Measurements from ENCODE around the gene AMIGO2. TPM values are rescaled to one million over a fixed set of nuclear protein-coding genes. Genes with fewer than 3 reads are reported as not detected.

Gene AMIGO2
- total RNA-seq, 2 donors from 2014 or later: 5.0 to 5.6 TPM

- DNase-seq (ENCODE audit: low spot score) (no peak), ATAC-seq (no peak)
- no peak overlapping the region for H3K4me3 Mint-ChIP-seq
- H3K36me3 Mint-ChIP-seq: no peaks in the 10 kb centered on the region
- no peaks in the 10 kb centered on the region for H3K9me3 Mint-ChIP-seq
- H3K27ac Mint-ChIP-seq: no peak overlapping the region
- H3K27me3 Mint-ChIP-seq: peaks cover 14 to 17% of the 10 kb centered on the region in 2 donors
- H3K4me1 Mint-ChIP-seq (ENCODE audit: low read depth in 2 of 2): peaks cover 0 to 7% of the 10 kb centered on the region in 2 donors
Observed at GRCh38 chr12:47029903-47030302, 49.9 kb downstream of the AMIGO2 start.

- Mint-ChIP-seq H3K27me3 (peaks cover 14 to 18% of the 10 kb centered on the region in 2 donors), H3K36me3 (no peaks in the 10 kb centered on the region), H3K4me1 (ENCODE audit: low read depth in 2 of 2) (peaks cover 0 to 7% of the 10 kb centered on the region in 2 donors), H3K27ac (no peak overlapping the region), H3K9me3 (no peaks in the 10 kb centered on the region), H3K4me3 (no peak overlapping the region)
- ATAC-seq (no peak), DNase-seq (ENCODE audit: low spot score) (no peak)
Observed at GRCh38 chr12:47028981-47029708, 50.6 kb downstream of the AMIGO2 start.

DNA sequence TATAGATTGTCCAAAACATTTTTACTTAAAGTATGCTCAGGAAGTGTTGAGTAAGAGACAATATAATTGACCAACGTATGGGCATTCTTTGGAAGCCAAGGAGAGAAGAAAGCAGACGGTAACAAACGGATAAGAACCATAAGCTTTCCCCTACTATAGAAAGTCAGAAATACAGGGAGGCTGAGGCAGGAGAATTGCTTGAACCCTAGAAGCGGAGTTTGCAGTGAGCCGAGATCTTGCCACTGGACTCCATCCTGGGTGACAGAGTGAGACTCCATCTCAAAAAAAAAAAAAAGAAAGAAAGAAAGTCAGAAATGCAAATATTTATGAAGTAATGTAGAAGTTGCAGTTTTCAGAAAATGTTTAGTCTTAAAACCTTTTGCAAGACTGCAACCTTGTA is 51.6 kb downstream of the AMIGO2 start:
- Mint-ChIP-seq H3K4me1 (ENCODE audit: low read depth in 2 of 2) (peaks cover 0 to 5% of the 10 kb centered on the region in 2 donors), H3K27me3 (peaks cover 14 to 16% of the 10 kb centered on the region in 2 donors), H3K36me3 (no peaks in the 10 kb centered on the region), H3K9me3 (no peaks in the 10 kb centered on the region), H3K4me3 (no peak overlapping the region), H3K27ac (no peak overlapping the region)
- DNase-seq (ENCODE audit: low spot score) (no peak), ATAC-seq (no peak)

Other genes starting within 250 kb of the AMIGO2 start
- 10 to 100 TPM; 39.5 to 41.2 TPM for gene PCED1B, start 338 bp downstream of the AMIGO2 start, total RNA-seq

Data from natural killer cell treated with Interleukin-12 subunit alpha and Interleukin-12 subunit beta and Interleukin-15 and Interleukin-18, amount 100 ng/mL, for 72 hours (primary cell).